B cell (primary cell): ENCODE data around the gene CPA1. TPM values are rescaled to one million over a fixed set of nuclear protein-coding genes. Genes with fewer than 3 reads are reported as not detected.

Experiments used
- ATAC-seq: fragments of 200-7000 bp; cut with Tn5 transposase; one replicate; pipeline ENCODE4 v1.10.0; 2021; ENCODE audit warnings: low read depth, mild to moderate bottlenecking, moderate number of reproducible peaks, moderate library complexity
- CTCF ChIA-PET: fragments of 350-600 bp; sonication (Branson Sonifier 250); formaldehyde crosslinking; loops from one replicate; lab custom pipeline; 2021; ENCODE audit warnings: antibody characterized with exemption, inconsistent platforms; lab: Charles Lee
- POLR2A ChIA-PET: fragments of 350-600 bp; sonication (Branson Sonifier 250); formaldehyde crosslinking; loops from one replicate; lab custom pipeline; 2021; ENCODE audit warnings: antibody characterized with exemption; lab: Charles Lee
- DNase-seq: peaks from one replicate; pipeline ENCODE4 v3.0.0; 2013
- H2AFZ ChIP-seq: 2 replicates; pipeline ENCODE4 v1.6.1; 2012; ENCODE audit warnings: mild to moderate bottlenecking, low read depth, low read length; ENCODE audit not compliant: insufficient read depth, poor library complexity, severe bottlenecking
- H3K27ac ChIP-seq, 2 donors: 1 replicate in 1 of 2; 2 replicates in 1 of 2; pipeline ENCODE4 v1.5.1; 2012 to 2013; ENCODE audit warnings: low read length in 2 of 2, mild to moderate bottlenecking in 2 of 2, moderate library complexity in 1 of 2
- H3K27me3 ChIP-seq, 4 experiments: fragments of 200-600 bp in 1 of 4; sonication (generic) in 1 of 4; replicated peaks in 1 of 4; 1 replicate in 2 of 4; 2 replicates in 2 of 4; pipeline versions ENCODE4 v1.6.1 to v1.7.0; 2013 to 2016; ENCODE audit warnings: low read length in 3 of 4, mild to moderate bottlenecking in 2 of 4, mixed read lengths in 1 of 4, moderate library complexity in 1 of 4; ENCODE audit not compliant: insufficient read depth in 4 of 4, control insufficient read depth in 3 of 4; ENCODE audit errors: control extremely low read depth in 1 of 4
- H3K36me3 ChIP-seq, 2 experiments: replicated peaks in 1 of 2; 1 replicate in 1 of 2; 2 replicates in 1 of 2; pipeline versions ENCODE4 v1.6.1 to v1.7.1; 2013; ENCODE audit warnings: low read length in 1 of 2; ENCODE audit not compliant: insufficient read depth in 2 of 2, control insufficient read depth in 1 of 2; ENCODE audit errors: control extremely low read depth in 1 of 2, extremely low read depth in 1 of 2
- H3K4me1 ChIP-seq, 2 donors: fragments of 200-600 bp in 1 of 2; sonication (generic) in 1 of 2; 1 replicate in 1 of 2; 2 replicates in 1 of 2; pipeline versions ENCODE4 v1.5.1 to v1.6.1; 2013 to 2017; ENCODE audit warnings: low read length in 2 of 2; ENCODE audit not compliant: control insufficient read depth in 2 of 2, insufficient read depth in 2 of 2
- H3K4me2 ChIP-seq: replicated peaks from 2 replicates; pipeline ENCODE3; 2012; ENCODE audit warnings: mild to moderate bottlenecking, low read depth, low read length; ENCODE audit not compliant: poor library complexity, severe bottlenecking
- H3K4me3 ChIP-seq, 5 experiments: fragments of 200-600 bp in 1 of 5; sonication (generic) in 1 of 5; 1 replicate in 3 of 5; 2 replicates in 2 of 5; pipeline versions ENCODE4 v1.5.1 to v1.7.0; 2011 to 2016; ENCODE audit warnings: low read length in 4 of 5, mild to moderate bottlenecking in 4 of 5, low read depth in 2 of 5, control low read depth in 1 of 5, moderate library complexity in 1 of 5; ENCODE audit not compliant: insufficient read depth in 1 of 5; ENCODE audit errors: control extremely low read depth in 1 of 5, extremely low read depth in 1 of 5
- H3K79me2 ChIP-seq: fragments of 200-600 bp; sonication (generic); one replicate; pipeline ENCODE4 v1.6.0; 2016; ENCODE audit warnings: low read length; ENCODE audit not compliant: control insufficient read depth, insufficient read depth
- H3K9ac ChIP-seq: fragments of 200-600 bp; sonication (generic); 2 replicates; pipeline ENCODE4 v1.6.1; 2017; ENCODE audit warnings: mild to moderate bottlenecking, low read length, moderate library complexity
- H3K9me3 ChIP-seq, 3 donors: one replicate each; pipeline versions ENCODE4 v1.6.1 to v1.7.1; 2013; ENCODE audit warnings: low read length in 2 of 3; ENCODE audit not compliant: control insufficient read depth in 2 of 3, insufficient read depth in 1 of 3; ENCODE audit errors: control extremely low read depth in 1 of 3
- H4K20me1 ChIP-seq: 2 replicates; pipeline ENCODE4 v1.6.0; 2012; ENCODE audit warnings: mild to moderate bottlenecking, low read length; ENCODE audit not compliant: insufficient read depth, control insufficient read depth, poor library complexity, severe bottlenecking
- H3K27ac Mint-ChIP-seq: one replicate; pipeline ENCODE4 v1.8.0; 2021; ENCODE audit warnings: mixed read lengths
- H3K27me3 Mint-ChIP-seq: one replicate; pipeline ENCODE4 v1.8.0; 2021; ENCODE audit warnings: mixed read lengths
- H3K4me1 Mint-ChIP-seq: one replicate; pipeline ENCODE4 v1.8.0; 2021; ENCODE audit warnings: mixed read lengths
- H3K4me3 Mint-ChIP-seq: one replicate; pipeline ENCODE4 v1.8.0; 2021; ENCODE audit warnings: mixed read lengths
- H3K9me3 Mint-ChIP-seq: one replicate; pipeline ENCODE4 v1.8.0; 2022; ENCODE audit warnings: mixed read lengths; ENCODE audit not compliant: insufficient read depth
- CTCF ChIP-seq: fragments of 200-600 bp; IDR thresholded peaks from one replicate; pipeline ENCODE4 v1.8.0; 2022; ENCODE audit warnings: antibody characterized with exemption, mild to moderate bottlenecking
- EZH2 ChIP-seq: IDR thresholded peaks from 2 replicates; pipeline ENCODE4 v1.6.1; 2012; ENCODE audit warnings: borderline replicate concordance, low read depth, mild to moderate bottlenecking, moderate library complexity, low read length; ENCODE audit not compliant: insufficient read depth, poor library complexity, severe bottlenecking
- WGBS: methylation state at CpG from one replicate; pipeline ENCODE4 v1.1.5; 2013; ENCODE audit warnings: missing lambda C conversion rate; ENCODE audit not compliant: insufficient coverage; 5-methylcytosine and 5-hydroxymethylcytosine counted together
- intact Hi-C: fragments of 100-400 bp; cut with micrococcal nuclease; formaldehyde crosslinking; loops from one replicate; pipeline ENCODE4 v1.10.0; 2022
- polyA plus RNA-seq: library from polyadenylated mRNA; depleted of rRNA; stranded (reverse); fragments of >200 nt; gene quantifications from 2 replicates; pipeline ENCODE4 v1.2.3, GENCODE V29; 2012
- total RNA-seq, 2 donors: library from RNA; stranded (reverse); fragments of 120-200 nt in 1 of 2; gene quantifications; 1 replicate in 1 of 2; 2 replicates in 1 of 2; pipeline versions ENCODE4 v1.2.3 to v1.2.4, GENCODE V29; 2013 to 2022

Gene CPA1
- total and polyA plus RNA-seq, 2 donors (not counting 1 experiment from before 2014, with no cell fraction given): not detected

- Histone ChIP-seq H3K9me3 (peaks cover 0 to 6% (median 1%) of the 10 kb centered on the region in 3 donors), H2AFZ (no peak overlapping the region), H3K27ac (no peak overlapping the region), H3K36me3 (no peaks in the 10 kb centered on the region), H3K4me1 (no peaks in the 10 kb centered on the region), H4K20me1 (no peaks in the 10 kb centered on the region), H3K4me3 (no peak overlapping the region), H3K4me2 (no peak overlapping the region), H3K9ac (no peak overlapping the region), H3K27me3 (no peaks in the 10 kb centered on the region), H3K79me2 (no peaks in the 10 kb centered on the region)
- H3K27ac Mint-ChIP-seq: no peak overlapping the region
- no peak for ATAC-seq
- H3K27me3 Mint-ChIP-seq: no peaks in the 10 kb centered on the region
- H3K9me3 Mint-ChIP-seq: peaks cover 4% of the 10 kb centered on the region
- ChIA-PET CTCF (no interaction called here), POLR2A (no interaction called here)
- TF ChIP-seq EZH2 (no peak), CTCF (no peak)
- intact Hi-C loops: no loop called here
- no peak for DNase-seq
- no peaks in the 10 kb centered on the region for H3K4me1 Mint-ChIP-seq
- no peak overlapping the region for H3K4me3 Mint-ChIP-seq
- 94% methylated on average over 4 of the region's 4 CpGs for WGBS
Observed at GRCh38 chr7:130364451-130364850, 15.8 kb upstream of the CPA1 start.

DNA sequence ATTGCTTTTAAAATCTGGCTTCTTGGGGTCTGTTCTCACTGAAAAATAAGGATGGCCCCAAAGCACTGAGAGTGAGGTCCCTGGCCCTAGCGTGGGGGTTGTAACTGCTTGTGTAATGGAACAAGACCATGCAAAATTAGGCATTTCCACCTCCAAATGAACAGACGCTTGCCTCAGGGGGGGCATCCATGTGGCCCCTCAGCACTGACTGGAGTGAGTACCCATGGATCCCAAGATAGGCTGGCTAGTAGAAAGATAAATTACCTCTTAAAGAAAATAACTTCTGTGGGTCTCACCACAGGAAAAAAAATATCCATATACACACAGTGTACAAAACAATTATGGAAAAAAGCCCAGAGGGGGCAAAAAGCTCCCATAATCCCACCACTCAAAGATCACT, 15.2 kb upstream of the CPA1 start:
- TF ChIP-seq CTCF (no peak), EZH2 (no peak)
- Mint-ChIP-seq H3K27me3 (no peaks in the 10 kb centered on the region), H3K4me1 (no peaks in the 10 kb centered on the region), H3K27ac (no peak overlapping the region), H3K4me3 (no peak overlapping the region), H3K9me3 (no peaks in the 10 kb centered on the region)
- Histone ChIP-seq H3K4me1 (no peaks in the 10 kb centered on the region), H3K79me2 (no peaks in the 10 kb centered on the region), H3K9me3 (peaks cover 0 to 3% (median 0%) of the 10 kb centered on the region in 3 donors), H3K27ac (no peak overlapping the region), H3K27me3 (no peaks in the 10 kb centered on the region), H3K9ac (no peak overlapping the region), H2AFZ (no peak overlapping the region), H4K20me1 (no peaks in the 10 kb centered on the region), H3K36me3 (no peaks in the 10 kb centered on the region), H3K4me3 (no peak overlapping the region), H3K4me2 (no peak overlapping the region)
- no peak for DNase-seq
- 100% methylated on average over 2 of the region's 2 CpGs for WGBS
- intact Hi-C loops: no loop called here
- ChIA-PET POLR2A (no interaction called here), CTCF (no interaction called here)
- no peak for ATAC-seq
